ENCODE results near the gene LXN.
"Not testable (repeated sequence)": the region's sequence is repeated elsewhere in the genome, so short reads cannot be mapped to it uniquely, and the experiment has no call there.

The LXN gene

DNA sequence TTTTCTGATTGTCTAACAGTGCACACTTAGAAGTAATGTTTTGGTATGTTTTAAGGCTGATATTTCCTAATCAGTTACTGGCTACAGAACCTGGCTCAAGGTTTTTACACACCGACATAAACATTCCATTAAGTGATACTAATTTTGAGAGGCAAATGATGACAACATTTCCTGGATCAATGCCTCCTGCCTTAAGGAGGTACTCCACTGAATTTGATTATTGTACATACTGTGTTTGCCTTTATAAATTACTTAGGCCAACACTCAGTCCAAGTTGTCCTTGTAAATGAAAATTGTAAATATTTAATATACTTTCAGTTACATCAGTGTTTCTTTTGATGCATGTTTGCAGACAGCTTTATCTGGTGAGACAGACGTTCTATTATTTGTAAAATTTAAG is 24.2 kb upstream of the LXN start:
- no peak for DNase-seq (ENCODE audit: low spot score)
- H3K27ac ChIP-seq: no peak overlapping the region
- TF ChIP-seq, protein P1, sequence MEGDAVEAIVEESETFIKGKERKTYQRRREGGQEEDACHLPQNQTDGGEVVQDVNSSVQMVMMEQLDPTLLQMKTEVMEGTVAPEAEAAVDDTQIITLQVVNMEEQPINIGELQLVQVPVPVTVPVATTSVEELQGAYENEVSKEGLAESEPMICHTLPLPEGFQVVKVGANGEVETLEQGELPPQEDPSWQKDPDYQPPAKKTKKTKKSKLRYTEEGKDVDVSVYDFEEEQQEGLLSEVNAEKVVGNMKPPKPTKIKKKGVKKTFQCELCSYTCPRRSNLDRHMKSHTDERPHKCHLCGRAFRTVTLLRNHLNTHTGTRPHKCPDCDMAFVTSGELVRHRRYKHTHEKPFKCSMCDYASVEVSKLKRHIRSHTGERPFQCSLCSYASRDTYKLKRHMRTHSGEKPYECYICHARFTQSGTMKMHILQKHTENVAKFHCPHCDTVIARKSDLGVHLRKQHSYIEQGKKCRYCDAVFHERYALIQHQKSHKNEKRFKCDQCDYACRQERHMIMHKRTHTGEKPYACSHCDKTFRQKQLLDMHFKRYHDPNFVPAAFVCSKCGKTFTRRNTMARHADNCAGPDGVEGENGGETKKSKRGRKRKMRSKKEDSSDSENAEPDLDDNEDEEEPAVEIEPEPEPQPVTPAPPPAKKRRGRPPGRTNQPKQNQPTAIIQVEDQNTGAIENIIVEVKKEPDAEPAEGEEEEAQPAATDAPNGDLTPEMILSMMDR (IDR thresholded peaks at IDR 0.05): no peak
- no peak overlapping the region for H3K4me3 ChIP-seq

DNA sequence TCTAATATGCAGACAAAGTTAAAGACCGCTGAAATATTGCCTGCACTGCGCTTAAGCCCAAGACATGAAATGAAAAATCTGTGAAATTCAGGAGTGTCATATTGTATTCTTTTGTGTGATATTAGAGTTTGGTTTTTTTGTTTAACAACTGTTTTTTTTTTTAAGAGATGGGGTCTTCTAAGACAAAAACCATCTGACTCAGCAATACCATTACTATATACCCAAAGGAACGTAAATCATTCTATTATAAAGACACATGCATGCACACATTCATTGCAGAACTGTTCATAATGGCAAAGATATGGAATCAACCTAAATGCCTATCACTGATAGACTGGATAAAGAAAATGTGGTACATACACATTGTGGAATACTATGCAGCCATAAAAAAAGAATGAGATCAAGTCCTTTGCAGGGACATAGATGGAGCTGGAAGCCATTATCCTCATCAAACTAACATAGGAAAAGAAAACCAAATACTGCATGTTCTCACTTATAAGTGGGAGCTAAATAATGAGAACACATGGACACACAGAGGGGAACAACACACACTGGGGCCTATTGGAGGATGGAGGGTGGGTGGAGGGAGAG is 21.5 kb upstream of the LXN start:
- not testable (repeated sequence) for H3K27ac ChIP-seq; DNase-seq (ENCODE audit: low spot score); H3K4me3 ChIP-seq

DNA sequence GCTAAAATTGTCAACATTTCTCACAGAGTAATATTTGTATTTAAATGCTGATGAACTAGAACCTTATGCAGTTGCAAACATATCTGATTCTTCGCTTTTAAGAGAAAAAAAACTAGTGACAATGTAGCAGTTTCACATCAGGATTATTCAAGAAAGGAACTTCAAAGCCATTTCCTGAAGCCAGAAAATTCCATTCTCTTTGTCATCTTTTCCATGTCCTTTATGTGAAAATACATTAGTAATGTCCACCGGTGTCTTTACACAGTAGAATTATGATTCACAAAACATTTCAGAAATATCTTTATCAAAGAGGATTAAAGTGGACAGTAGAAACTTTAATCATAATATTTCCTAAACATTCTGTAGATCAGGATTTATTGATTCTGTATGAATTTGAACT is 12.7 kb upstream of the LXN start:
- H3K4me3 ChIP-seq: no peak overlapping the region
- TF ChIP-seq, protein P1 (IDR thresholded peaks at IDR 0.05): no peak
- no peak overlapping the region for H3K27ac ChIP-seq
- no peak for DNase-seq (ENCODE audit: low spot score)

DNA sequence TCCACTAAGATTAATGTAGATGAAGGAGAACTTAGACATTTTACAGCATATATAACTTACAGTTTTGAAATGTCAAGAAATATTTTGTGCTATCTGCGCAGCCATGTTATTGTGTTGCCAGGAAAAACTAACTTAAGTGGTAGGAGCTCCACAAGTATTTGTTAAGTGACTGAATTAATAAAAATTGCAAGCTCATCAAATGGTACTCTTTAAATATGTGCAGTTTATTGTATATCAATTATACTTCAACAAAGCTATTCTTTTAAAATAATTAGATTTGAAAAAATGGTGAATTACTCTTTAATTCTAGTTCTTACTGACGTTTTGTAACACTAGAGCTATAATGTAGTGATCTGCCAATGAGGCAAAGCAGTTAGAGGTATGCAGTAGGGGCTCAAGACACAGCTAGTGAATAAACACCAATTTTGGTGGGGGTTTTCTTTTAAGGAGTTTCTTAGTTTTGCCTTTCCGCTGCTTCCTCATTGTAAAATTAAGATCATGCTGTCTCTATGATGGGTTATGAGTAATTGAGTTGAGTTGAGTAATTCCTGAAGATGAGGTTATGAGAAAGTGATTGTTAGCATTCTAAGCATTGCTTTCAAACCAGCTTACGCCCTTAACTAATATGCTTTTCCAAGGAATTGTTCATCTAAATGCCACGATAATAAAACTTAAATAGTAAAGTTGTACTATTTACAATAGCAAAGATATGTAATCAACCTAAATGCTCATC is 10.9 kb upstream of the LXN start:
- TF ChIP-seq, protein P1 (IDR thresholded peaks at IDR 0.05): no peak
- no peak for DNase-seq (ENCODE audit: low spot score)
- Histone ChIP-seq H3K27ac (no peak overlapping the region), H3K4me3 (no peak overlapping the region)

DNA sequence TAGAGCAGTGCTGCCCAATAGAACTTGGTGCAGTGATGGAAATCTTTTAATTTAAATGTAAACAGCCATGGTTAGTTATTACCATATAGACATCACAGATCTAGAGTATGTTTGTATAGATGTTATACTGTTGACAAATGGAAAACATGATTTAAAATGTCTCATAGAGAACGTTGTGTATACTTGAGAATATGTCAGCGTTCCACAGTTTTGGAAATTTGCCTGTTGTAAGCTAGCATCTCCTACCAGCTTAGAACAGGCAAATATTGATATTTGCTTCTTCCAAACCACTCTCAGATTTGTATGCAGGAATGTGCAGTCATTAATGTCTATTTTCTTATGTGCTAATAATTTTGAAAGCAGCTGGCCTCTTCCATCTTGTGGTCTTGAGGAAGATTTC is 8.4 kb upstream of the LXN start:
- TF ChIP-seq, protein P1 (IDR thresholded peaks at IDR 0.05): no peak
- Histone ChIP-seq H3K27ac (no peak overlapping the region), H3K4me3 (no peak overlapping the region)
- DNase-seq (ENCODE audit: low spot score): no peak

DNA sequence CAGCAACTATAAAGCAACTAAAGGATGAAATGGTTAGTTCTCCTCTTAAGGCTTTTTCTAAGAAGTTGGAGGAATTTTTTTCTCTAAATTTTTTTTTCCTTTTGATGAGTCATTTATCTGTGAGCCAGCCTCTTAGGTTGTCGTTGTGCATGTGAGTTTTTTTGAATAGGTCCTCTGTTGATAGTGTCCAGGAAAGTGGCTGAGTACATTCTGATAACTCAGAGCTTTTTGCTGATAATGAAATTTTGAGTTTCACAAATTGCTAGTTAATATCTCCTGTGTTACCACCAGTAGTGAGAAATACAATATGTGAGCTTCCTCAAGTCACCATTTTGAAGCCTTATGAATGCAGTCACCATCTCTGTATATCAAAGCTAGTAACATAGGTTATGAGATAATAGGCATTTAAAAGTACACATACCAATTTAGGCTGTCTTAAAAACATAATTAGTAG is 7.1 kb upstream of the LXN start:
- TF ChIP-seq, protein P1 (IDR thresholded peaks at IDR 0.05): no peak
- H3K4me3 ChIP-seq: no peak overlapping the region
- no peak for DNase-seq (ENCODE audit: low spot score)
- no peak overlapping the region for H3K27ac ChIP-seq

DNA sequence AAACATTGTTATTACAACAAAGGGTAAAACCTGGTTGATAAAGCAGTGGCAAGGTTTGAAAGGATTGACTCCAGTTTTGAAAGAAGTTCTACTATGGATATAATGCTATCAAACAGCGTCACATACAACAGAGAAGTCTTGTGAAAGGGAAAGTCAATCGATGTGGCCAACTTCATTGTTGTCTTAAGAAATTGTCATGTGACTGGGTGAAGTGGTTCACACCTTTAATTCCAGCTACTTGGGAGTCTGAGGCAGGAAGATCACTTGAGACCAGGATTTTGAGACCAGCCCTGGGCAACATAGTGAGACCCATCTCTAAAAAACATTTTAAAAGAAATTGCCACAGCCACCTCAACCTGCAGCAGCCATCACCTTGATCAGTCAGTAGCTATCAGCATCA is 6.2 kb upstream of the LXN start:
- no peak for DNase-seq (ENCODE audit: low spot score)
- H3K27ac ChIP-seq: no peak overlapping the region
- TF ChIP-seq, protein P1 (IDR thresholded peaks at IDR 0.05): no peak
- no peak overlapping the region for H3K4me3 ChIP-seq
